ENCODE measurements around the gene RASSF4. TPM values are rescaled to one million over a fixed set of nuclear protein-coding genes. Genes with fewer than 3 reads are reported as not detected.

Gene RASSF4
- total and polyA plus RNA-seq, 4 donors, result 8.2 to 26.9 (median 12.4) TPM

- Histone ChIP-seq H3K9me3 (ENCODE audit: control insufficient read depth in 4 of 4, low read length in 3 of 4) (no peaks in the 10 kb centered on the region), H3K4me3 (ENCODE audit: low read depth in 1 of 3, low read length in 3 of 3) (no peak overlapping the region), H3K36me3 (ENCODE audit: control insufficient read depth in 4 of 4, insufficient read depth in 3 of 4, low read depth in 1 of 4, low read length in 3 of 4) (no peaks in the 10 kb centered on the region), H3K4me1 (ENCODE audit: control insufficient read depth in 4 of 4, insufficient read depth in 4 of 4, low read length in 3 of 4) (peaks cover 0 to 5% (median 3%) of the 10 kb centered on the region in 4 donors), H3K27me3 (ENCODE audit: control insufficient read depth in 4 of 4, insufficient read depth in 4 of 4, low read length in 3 of 4) (no peaks in the 10 kb centered on the region), H3K9ac (ENCODE audit: low read depth in 1 of 2, low read length in 2 of 2) (no peak overlapping the region), H3K27ac (ENCODE audit: low read depth in 1 of 2, low read length in 2 of 2) (no peak overlapping the region)
- no peak for DNase-seq (ENCODE audit: low spot score)
- no peak for TF ChIP-seq FOXA1 (IDR thresholded peaks at IDR 0.05)
- TF ChIP-seq, protein P1, sequence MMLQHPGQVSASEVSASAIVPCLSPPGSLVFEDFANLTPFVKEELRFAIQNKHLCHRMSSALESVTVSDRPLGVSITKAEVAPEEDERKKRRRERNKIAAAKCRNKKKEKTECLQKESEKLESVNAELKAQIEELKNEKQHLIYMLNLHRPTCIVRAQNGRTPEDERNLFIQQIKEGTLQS (IDR thresholded peaks at IDR 0.05), result no peak
- TF ChIP-seq GABPA (IDR thresholded peaks at IDR 0.05 in 1 of 2, conservative IDR thresholded peaks at IDR 0.05 in 1 of 2), result no peak
- TF ChIP-seq, protein P2, sequence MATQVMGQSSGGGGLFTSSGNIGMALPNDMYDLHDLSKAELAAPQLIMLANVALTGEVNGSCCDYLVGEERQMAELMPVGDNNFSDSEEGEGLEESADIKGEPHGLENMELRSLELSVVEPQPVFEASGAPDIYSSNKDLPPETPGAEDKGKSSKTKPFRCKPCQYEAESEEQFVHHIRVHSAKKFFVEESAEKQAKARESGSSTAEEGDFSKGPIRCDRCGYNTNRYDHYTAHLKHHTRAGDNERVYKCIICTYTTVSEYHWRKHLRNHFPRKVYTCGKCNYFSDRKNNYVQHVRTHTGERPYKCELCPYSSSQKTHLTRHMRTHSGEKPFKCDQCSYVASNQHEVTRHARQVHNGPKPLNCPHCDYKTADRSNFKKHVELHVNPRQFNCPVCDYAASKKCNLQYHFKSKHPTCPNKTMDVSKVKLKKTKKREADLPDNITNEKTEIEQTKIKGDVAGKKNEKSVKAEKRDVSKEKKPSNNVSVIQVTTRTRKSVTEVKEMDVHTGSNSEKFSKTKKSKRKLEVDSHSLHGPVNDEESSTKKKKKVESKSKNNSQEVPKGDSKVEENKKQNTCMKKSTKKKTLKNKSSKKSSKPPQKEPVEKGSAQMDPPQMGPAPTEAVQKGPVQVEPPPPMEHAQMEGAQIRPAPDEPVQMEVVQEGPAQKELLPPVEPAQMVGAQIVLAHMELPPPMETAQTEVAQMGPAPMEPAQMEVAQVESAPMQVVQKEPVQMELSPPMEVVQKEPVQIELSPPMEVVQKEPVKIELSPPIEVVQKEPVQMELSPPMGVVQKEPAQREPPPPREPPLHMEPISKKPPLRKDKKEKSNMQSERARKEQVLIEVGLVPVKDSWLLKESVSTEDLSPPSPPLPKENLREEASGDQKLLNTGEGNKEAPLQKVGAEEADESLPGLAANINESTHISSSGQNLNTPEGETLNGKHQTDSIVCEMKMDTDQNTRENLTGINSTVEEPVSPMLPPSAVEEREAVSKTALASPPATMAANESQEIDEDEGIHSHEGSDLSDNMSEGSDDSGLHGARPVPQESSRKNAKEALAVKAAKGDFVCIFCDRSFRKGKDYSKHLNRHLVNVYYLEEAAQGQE (IDR thresholded peaks at IDR 0.05), result no peak
- TF ChIP-seq TAF1 (conservative IDR thresholded peaks at IDR 0.05), result no peak
- TF ChIP-seq YY1 (IDR thresholded peaks at IDR 0.05), result no peak
- TF ChIP-seq SP1 (IDR thresholded peaks at IDR 0.05), result no peak
- TF ChIP-seq HNF4G (IDR thresholded peaks at IDR 0.05), result no peak
- TF ChIP-seq FOXA2 (IDR thresholded peaks at IDR 0.05), result no peak
- TF ChIP-seq MAX (IDR thresholded peaks at IDR 0.05), result no peak
- TF ChIP-seq HNF4A (conservative IDR thresholded peaks at IDR 0.05), result no peak
- no peak for TF ChIP-seq ZBTB33 (IDR thresholded peaks at IDR 0.05)
- no peak for TF ChIP-seq RAD21 (IDR thresholded peaks at IDR 0.05)
- no peak for TF ChIP-seq EGR1 (IDR thresholded peaks at IDR 0.05; ENCODE audit: low read depth in 2 of 2)
- TF ChIP-seq JUND (IDR thresholded peaks at IDR 0.05), result no peak
- 88% methylated on average over 7 of the region's 7 CpGs for WGBS
Measured at GRCh38 chr10:44922796-44923545, 36.6 kb upstream of the RASSF4 start.

GRCh38 chr10:44923611-44924010, 36.0 kb upstream of the RASSF4 start:
- Histone ChIP-seq H3K9ac (ENCODE audit: low read depth in 1 of 2, low read length in 2 of 2) (no peak overlapping the region), H3K27me3 (ENCODE audit: control insufficient read depth in 4 of 4, insufficient read depth in 4 of 4, low read length in 3 of 4) (no peaks in the 10 kb centered on the region), H3K4me1 (ENCODE audit: control insufficient read depth in 4 of 4, insufficient read depth in 4 of 4, low read length in 3 of 4) (peaks cover 0 to 5% (median 3%) of the 10 kb centered on the region in 4 donors), H3K36me3 (ENCODE audit: control insufficient read depth in 4 of 4, insufficient read depth in 3 of 4, low read depth in 1 of 4, low read length in 3 of 4) (no peaks in the 10 kb centered on the region), H3K27ac (ENCODE audit: low read depth in 1 of 2, low read length in 2 of 2) (no peak overlapping the region), H3K4me3 (ENCODE audit: low read depth in 1 of 3, low read length in 3 of 3) (no peak overlapping the region), H3K9me3 (ENCODE audit: control insufficient read depth in 4 of 4, low read length in 3 of 4) (no peaks in the 10 kb centered on the region)
- WGBS, result 97% methylated on average over 3 of the region's 3 CpGs
- peak; percentile 16 for DNase-seq (ENCODE audit: low spot score)
- no peak for TF ChIP-seq HNF4G (IDR thresholded peaks at IDR 0.05)
- no peak for TF ChIP-seq RXRA (IDR thresholded peaks at IDR 0.05)
- TF ChIP-seq RAD21 (IDR thresholded peaks at IDR 0.05), result no peak
- TF ChIP-seq JUND (IDR thresholded peaks at IDR 0.05), result no peak
- no peak for TF ChIP-seq ZBTB33 (IDR thresholded peaks at IDR 0.05)
- TF ChIP-seq MAX (IDR thresholded peaks at IDR 0.05), result no peak
